Measurements from ENCODE around the gene C12orf50.

GRCh38 chr12:88017964-88018363 lies 11.2 kb downstream of the C12orf50 start:
- TF ChIP-seq, protein P1, sequence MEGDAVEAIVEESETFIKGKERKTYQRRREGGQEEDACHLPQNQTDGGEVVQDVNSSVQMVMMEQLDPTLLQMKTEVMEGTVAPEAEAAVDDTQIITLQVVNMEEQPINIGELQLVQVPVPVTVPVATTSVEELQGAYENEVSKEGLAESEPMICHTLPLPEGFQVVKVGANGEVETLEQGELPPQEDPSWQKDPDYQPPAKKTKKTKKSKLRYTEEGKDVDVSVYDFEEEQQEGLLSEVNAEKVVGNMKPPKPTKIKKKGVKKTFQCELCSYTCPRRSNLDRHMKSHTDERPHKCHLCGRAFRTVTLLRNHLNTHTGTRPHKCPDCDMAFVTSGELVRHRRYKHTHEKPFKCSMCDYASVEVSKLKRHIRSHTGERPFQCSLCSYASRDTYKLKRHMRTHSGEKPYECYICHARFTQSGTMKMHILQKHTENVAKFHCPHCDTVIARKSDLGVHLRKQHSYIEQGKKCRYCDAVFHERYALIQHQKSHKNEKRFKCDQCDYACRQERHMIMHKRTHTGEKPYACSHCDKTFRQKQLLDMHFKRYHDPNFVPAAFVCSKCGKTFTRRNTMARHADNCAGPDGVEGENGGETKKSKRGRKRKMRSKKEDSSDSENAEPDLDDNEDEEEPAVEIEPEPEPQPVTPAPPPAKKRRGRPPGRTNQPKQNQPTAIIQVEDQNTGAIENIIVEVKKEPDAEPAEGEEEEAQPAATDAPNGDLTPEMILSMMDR (IDR thresholded peaks at IDR 0.05), result no peak
- no peak for TF ChIP-seq POLR2A (IDR thresholded peaks at IDR 0.05)

Data from thyroid gland (tissue), 4 donors.